ENCODE results near the gene BSN.
"Not testable (repeated sequence)": the region's sequence is repeated elsewhere in the genome, so short reads cannot be mapped to it uniquely, and the experiment has no call there.

The BSN gene

GRCh38 chr3:49673715-49674496 is 119.6 kb downstream of the BSN start, which contains the start of gene APEH:
Gene APEH, plus strand, starts transcription at chr3:49674351. Its CDS starts 51 bp downstream, at chr3:49674402.
- peak; percentile 95 to 97 (median 97) for DNase-seq (ENCODE audit: low read depth in 3 of 3)

DNA sequence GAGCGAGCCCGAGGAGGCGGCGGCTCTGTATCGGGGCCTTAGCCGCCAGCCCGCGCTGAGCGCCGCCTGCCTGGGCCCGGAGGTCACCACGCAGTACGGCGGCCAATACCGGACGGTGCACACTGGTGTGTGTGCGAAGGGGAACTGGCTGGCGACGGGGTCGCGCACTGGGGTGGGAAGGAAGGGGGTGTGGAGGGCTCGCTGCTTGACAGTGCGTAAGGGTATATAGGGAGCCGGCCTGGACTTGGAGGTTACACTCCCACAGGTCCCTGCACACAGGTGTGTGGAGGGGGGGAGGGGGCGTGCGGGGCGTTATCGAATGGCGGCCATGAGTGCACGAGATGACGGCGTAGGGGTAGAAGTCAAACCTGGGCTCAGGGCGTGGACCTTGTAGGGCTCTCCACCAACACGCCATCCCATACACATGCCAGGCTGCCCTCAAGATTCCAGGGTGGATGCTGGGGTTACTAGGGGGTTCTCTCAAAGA is 120.3 kb downstream of the BSN start:
- peak in 1 of 3 experiments; percentile 33 for DNase-seq (ENCODE audit: low read depth in 3 of 3)

DNA sequence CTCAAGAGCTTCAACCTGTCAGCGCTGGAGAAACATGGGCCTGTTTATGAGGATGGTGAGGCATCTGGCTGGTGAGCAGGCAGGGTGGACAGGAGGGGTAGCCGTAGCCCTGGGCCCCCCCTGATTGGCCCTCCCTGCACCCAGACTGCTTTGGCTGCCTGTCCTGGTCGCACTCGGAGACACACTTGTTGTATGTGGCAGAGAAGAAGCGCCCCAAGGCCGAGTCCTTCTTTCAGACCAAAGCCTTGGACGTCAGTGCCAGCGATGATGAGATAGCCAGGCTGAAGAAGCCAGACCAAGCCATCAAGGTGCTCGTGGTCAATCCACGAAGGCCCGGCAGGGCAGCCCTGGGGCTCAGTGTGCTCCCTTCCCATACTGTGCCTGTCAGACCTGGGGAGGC is 121.6 kb downstream of the BSN start:
- DNase-seq (ENCODE audit: low read depth in 3 of 3): no peak

DNA sequence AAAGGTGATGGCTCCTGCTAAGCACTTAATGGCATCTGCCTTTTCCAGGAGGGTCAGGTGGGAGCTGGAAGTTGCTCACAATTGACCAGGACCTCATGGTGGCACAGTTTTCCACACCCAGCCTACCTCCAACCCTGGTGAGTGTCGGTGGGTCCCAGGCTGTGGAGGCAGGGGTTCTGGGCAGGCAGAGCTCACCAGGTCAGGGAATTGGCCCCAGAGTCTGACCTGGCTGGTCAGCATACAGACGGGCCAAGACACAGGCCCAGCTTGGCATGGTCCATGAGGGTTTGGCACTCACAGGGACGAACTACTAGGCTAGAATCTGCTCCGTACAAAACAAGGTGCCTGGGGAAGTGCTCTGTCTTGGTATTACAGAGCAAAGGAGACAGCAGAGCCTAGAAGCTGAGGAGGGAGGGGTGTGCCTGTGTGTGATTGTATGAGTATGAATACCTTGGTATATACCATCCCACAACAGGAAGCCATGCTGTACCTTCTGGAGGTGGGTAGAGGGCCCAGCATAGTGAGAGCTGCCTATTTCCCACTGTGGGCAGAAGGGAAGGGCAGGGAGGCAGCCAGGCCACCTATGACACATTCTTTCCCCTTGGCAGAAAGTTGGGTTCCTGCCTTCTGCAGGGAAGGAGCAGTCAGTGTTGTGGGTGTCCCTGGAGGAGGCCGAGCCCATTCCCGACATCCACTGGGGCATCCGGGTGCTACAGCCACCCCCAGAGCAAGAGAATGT is 126.4 kb downstream of the BSN start:
- DNase-seq (ENCODE audit: low read depth in 3 of 3): no peak

DNA sequence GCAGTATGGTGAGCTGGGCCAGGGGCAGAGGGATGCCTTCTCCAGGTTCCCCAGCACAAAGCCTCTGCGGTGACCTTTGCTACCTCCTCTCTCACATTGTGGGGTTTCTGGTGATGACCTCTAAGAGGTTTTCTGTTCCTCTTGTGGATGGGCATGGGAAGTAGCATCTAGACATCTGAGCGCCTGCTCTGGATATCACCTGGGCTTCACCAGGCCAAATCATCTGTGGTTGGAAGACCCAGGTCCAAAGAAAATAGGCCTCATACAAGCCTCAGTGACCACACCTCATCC is 126.9 kb downstream of the BSN start:
- DNase-seq (ENCODE audit: low read depth in 3 of 3): no peak

DNA sequence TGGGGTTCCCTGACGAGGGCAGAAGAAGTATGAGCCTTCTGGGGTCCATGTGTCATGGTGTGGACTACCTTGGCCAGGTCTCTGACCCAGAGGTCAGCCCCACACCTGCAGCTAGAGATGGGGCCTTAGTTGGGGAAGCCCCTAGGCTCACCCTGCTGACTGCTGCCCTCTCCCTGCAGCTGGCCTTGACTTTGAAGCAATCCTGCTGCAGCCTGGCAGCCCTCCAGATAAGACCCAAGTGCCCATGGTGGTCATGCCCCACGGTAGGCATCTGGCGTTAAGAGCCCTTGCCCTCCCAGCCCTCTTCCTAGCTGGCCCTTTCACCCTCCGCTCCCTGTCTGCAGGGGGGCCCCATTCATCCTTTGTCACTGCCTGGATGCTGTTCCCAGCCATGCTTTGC is 127.3 kb downstream of the BSN start:
- no peak for DNase-seq (ENCODE audit: low read depth in 3 of 3)

DNA sequence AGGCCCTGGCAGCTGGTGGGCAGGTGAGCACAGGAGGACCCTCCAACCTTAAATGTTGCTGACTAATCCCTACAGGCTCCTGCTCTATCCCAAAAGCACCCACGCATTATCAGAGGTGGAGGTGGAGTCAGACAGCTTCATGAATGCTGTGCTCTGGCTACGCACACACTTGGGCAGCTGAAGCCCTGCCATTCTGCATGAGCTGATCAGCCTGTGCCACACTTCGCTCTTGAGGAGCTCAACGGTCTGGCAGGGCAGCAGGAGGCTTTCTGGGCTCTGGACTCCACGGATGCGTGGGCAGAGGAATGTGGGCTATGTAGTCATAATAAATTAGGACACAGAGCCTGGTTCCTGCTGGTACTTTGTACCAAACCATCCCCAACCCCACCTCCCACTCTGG is 128.9 kb downstream of the BSN start:
- DNase-seq (ENCODE audit: low read depth in 3 of 3): no peak

- not testable (repeated sequence) for DNase-seq (ENCODE audit: low read depth in 3 of 3)
These were observed 130.2 kb downstream of the BSN start for GRCh38 chr3:49684453-49684852.

DNA sequence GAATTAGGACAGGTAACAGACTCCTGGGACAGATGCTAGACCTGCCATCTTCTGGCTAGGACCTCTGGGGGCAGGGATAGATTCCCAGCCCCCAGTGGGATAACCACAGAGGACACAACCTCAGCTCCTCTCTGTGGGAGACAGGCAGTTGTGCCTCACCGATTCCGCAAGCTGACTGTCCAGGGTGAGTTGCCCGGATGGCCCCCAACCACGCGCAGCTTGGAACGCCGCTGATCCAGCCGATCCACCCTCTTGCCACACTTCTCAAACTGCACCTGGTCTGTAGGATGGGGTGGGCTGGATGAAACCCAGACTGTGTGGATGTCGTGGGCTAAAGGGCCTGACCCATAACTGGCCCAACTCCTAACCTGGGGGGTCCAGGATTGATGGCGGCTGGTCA is 130.8 kb downstream of the BSN start:
- not testable (repeated sequence) for DNase-seq (ENCODE audit: low read depth in 3 of 3)

DNA sequence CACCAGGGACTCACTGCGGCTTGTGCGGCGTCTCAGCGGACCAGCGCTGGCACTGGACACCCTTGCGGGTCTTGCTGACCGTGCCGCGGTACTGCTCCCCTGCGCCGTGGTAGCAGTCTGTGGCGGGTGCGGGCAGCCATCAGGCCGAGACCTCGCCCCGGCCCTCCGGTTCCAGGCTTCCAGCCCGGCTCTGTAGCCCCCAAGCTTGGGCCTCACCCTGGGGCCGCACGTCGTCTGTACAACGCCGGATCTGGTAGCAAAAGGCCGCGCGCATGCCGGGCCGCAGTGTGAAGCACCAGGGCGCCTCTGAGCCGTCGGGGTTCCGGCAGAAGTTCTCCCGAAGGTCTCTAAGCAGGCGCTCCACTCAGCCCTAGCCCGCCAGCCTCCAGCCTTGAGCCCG is 131.6 kb downstream of the BSN start:
- DNase-seq (ENCODE audit: low read depth in 3 of 3): not testable (repeated sequence)

- not testable (repeated sequence) for DNase-seq (ENCODE audit: low read depth in 3 of 3)
These were observed 132.1 kb downstream of the BSN start for GRCh38 chr3:49686346-49686745.

GRCh38 chr3:49686769-49687423 is 132.6 kb downstream of the BSN start:
- DNase-seq (ENCODE audit: low read depth in 3 of 3): not testable (repeated sequence)

DNA sequence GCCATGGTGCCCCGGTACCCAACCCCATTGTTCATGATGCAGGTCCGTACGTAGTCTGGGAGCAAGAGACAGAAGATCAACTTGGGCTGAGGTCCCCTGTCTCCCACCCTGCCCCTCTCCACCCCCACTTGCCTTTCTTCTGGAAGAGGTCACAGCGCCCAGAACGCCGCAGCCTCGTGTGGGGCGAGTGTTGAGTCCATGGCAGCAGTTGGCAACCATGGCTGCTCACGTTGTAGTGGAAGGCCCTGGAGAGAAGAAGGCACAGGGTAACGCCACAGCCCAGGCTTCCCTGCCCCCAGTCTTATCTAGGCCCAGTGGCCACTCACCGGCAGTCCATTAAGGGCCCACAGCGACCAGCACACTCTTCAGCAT is 133.1 kb downstream of the BSN start:
- not testable (repeated sequence) for DNase-seq (ENCODE audit: low read depth in 3 of 3)

DNA sequence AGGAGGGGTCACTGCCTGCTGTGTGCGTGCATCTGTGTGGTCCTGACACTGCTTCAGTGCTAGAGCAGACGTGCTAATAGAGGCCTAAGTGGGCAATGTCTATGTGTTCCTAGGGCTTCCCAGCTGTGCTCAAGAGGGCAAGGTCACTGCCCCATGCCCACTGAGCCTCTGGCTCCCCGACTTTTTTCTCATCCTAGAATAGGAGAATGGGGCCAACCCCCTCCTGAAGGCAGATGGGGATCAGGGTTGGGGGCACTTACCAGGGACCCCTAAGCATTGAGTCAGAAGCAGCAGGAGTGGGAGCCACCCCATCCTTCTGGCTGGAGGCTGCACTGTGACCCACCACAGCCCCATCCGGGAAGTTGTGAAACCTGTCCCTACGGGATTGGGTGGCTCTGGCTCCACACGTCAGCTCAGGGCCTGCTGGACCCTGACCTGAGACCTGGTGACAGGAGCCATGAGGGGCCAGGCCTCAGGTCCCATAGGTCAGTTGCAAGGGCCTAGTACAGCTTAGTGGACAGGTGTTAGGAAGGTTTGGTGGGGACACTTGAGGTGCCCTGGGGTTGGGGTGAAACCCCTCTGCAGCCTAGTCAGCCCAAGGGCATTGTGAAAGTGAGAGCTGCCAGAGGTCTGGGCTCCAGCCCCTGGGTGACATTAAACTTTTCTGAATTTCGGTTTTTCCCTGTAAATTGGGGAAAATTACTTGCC is 134.2 kb downstream of the BSN start:
- not testable (repeated sequence) for DNase-seq (ENCODE audit: low read depth in 3 of 3)

- peak; percentile 81 to 89 (median 85) for DNase-seq (ENCODE audit: low read depth in 3 of 3)
These were observed 135.0 kb downstream of the BSN start, which contains the start of the genes MST1 and RNF123 for GRCh38 chr3:49689046-49689907. Gene MST1, minus strand, starts transcription at chr3:49689474. Its CDS starts 783 bp downstream, at chr3:49688691. Gene RNF123, plus strand, starts transcription at chr3:49689557. Its CDS starts 1,609 bp downstream, at chr3:49691166.

DNA sequence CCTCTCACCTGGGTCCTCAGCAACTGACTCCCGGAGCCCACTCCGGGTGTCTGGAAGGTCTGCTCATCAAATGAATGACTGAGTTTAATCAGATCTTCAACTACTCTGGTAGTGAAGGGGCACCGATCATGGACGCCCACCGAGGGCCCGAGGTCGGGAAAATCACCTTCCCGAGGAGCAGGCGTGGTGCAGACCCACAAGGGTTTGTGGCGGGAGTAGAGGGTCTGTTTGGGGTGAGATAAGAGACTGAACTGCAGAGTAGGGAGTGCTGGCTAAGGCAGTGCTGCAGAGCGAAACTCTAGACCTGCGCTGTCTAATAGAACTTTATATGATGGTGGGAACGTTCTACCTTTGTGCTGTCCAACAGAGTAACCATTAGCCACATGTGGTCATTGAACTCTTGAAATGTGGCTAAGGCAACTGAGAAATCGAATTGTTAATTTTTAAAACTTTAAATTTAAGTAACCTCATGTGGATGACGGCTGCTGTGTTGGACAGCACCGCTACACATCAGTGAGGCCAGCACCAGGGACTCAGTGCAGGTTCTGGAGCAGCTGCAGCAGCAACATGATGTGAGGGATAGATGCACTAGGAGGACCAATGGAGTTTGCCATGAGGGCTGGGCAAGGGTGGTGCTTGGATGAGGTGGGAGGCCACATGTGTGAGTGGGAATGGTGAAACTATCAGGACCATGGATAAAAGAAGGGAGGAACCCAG is 135.8 kb downstream of the BSN start:
- DNase-seq (ENCODE audit: low read depth in 3 of 3): not testable (repeated sequence)

DNA sequence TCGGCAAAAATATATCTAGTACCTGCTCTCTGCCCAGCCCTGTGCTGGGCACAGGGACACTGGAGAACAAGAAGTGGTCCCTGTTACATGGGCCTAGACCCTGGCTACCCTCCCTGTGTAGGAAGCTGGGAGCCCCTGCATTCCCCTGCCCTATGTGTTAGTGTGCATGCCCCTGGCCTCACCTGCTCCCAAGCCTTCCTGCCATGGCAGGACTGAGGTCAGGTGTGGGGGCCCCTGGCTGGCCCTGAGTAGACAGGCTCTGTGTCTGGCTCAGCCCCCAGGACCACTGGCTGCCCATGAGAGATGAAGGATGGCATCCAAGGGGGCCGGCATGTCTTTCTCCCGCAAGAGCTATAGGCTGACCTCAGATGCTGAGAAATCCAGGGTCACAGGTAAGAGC is 136.6 kb downstream of the BSN start:
- not testable (repeated sequence) for DNase-seq (ENCODE audit: low read depth in 3 of 3)

DNA sequence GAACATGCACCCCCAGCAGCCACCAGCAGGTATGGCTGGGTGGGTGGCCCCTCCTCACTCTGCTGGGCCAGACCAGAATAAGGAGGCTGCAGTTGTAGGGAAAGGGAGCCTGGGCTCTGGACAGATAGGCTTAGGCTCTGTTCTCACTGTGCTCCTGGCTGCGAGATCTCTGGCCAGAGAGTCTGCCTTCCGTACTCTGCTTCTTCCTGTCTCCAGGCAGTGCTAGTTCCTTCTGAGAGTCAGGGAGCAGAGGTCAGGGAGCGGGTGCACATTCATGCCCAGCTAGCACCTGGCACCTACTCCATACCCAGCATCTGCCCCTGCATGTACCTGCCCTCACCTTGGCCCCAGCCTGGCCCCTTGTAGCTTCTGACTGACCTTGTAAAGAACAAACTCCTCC is 137.2 kb downstream of the BSN start:
- DNase-seq (ENCODE audit: low read depth in 3 of 3): not testable (repeated sequence)

DNA sequence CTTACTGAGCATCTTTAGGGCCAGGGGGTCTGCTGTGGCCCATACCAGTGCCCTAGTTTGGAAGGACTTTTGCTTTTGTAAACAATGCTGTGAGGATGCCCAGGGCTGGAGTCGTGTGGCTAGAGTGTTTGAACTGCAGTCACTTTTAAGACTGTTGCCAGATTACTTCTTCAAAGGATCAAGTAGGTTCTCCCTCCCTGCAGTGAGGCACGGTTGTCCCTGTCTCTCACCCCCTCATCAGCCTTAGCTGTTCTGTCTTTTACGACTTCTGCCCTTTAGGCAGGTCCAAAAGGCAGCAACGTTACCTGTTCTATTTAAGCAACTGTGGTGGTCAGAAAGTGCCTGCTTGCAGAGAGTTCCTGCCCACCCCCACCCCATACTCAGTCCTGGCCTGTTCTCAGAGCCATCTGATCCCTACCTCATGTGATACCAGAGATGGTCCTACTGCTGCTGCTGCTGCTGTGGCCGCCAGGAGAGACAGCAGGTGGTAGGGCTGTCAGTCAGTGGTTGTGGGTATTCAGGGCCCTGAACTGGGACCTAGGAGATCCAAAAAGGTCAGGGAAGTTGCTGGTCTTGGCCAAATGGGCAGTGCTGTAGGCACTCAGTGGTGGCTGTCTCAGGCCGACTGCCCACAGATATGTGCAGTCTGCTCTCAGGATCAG is 140.3 kb downstream of the BSN start:
- not testable (repeated sequence) for DNase-seq (ENCODE audit: low read depth in 3 of 3)

Data from stimulated activated CD4-positive, alpha-beta T cell treated with anti-CD3 and anti-CD28 coated beads, TNF-alpha, amount 100 ng/mL, for 4 hours (primary cell).